Ovary (tissue), 3 donors: ENCODE results near the gene CDK2AP2.

ENCODE experiments used
- POLR2A ChIP-seq: fragments of 450-650 bp; IDR thresholded peaks from one replicate; pipeline ENCODE4 v1.6.1; 2017; ENCODE audit warnings: antibody characterized with exemption, mild to moderate bottlenecking, moderate library complexity
- TF ChIP-seq, protein P1 (sequence below), 3 donors: fragments of 450-650 bp in 2 of 3; fragments of 200-600 bp in 1 of 3; IDR thresholded peaks; one replicate each; pipeline versions ENCODE4 v1.5.1 to v1.8.0; 2016 to 2022; ENCODE audit warnings: antibody characterized with exemption in 3 of 3, mild to moderate bottlenecking in 1 of 3
- donor health status: DM: no; HTN: no; CAD: no.

DNA sequence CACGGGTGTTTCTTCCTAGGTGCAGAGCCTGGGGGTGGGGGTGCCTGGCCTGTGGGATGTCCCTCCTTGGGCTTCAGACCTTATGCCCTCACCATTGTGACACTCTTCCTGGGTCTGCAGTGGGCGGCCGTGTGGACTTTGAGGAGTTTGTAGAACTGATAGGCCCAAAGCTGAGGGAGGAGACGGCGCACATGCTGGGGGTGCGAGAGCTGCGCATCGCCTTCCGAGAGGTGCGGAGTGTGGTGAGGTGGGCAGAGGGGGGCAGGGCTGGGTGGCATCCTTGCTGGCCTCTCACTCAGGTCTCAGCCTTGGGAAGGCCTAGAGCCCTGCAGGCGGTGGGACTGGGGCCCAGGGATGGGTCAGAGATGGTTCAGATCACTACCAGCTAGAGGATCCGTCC is 50.5 kb downstream of the CDK2AP2 start:
- TF ChIP-seq, protein P1, sequence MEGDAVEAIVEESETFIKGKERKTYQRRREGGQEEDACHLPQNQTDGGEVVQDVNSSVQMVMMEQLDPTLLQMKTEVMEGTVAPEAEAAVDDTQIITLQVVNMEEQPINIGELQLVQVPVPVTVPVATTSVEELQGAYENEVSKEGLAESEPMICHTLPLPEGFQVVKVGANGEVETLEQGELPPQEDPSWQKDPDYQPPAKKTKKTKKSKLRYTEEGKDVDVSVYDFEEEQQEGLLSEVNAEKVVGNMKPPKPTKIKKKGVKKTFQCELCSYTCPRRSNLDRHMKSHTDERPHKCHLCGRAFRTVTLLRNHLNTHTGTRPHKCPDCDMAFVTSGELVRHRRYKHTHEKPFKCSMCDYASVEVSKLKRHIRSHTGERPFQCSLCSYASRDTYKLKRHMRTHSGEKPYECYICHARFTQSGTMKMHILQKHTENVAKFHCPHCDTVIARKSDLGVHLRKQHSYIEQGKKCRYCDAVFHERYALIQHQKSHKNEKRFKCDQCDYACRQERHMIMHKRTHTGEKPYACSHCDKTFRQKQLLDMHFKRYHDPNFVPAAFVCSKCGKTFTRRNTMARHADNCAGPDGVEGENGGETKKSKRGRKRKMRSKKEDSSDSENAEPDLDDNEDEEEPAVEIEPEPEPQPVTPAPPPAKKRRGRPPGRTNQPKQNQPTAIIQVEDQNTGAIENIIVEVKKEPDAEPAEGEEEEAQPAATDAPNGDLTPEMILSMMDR (IDR thresholded peaks at IDR 0.05): no peak
- TF ChIP-seq POLR2A: no peak
